PFSK-1 (cell line): ENCODE results near the gene SLC10A7.

Experiments
- FOXP2 ChIP-seq: optimal IDR thresholded peaks from 2 replicates; pipeline ENCODE3; 2011; ENCODE audit warnings: borderline replicate concordance, control low read depth, inconsistent platforms; ENCODE audit not compliant: insufficient read depth; ENCODE audit errors: extremely low read length, extremely low read depth
- POLR2AphosphoS5 ChIP-seq: IDR thresholded peaks from 2 replicates; pipeline ENCODE4 v1.6.1; 2012; ENCODE audit warnings: low read depth, mild to moderate bottlenecking, control low read depth, low read length, moderate library complexity
- TAF1 ChIP-seq: IDR thresholded peaks from 2 replicates; pipeline ENCODE4 v1.6.1; 2012; ENCODE audit warnings: low read length, control low read depth, borderline replicate concordance; ENCODE audit not compliant: insufficient read depth

DNA sequence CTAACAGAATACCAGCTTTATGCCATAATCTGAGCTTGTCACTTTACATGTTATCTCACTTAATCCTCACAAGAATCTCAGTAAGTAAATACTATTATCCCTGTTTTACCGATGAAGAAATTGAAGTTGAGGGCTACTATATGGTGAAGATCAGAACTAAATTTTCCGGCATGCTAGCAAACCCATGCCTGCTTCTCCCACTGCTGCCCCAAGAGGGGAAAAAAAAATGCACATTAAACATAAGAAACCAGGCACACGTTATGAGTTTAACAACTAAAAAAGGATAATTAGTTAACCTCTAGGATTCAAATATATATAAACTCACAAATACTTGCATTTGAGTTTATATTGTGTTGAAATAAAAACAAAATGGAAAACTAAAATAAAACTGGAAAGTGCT, 10.8 kb downstream of the SLC10A7 start:
- no peak for TF ChIP-seq POLR2AphosphoS5
- no peak for TF ChIP-seq TAF1
- TF ChIP-seq FOXP2 = no peak
